SH-SY5Y (cell line): ENCODE data around the gene SMIM45.

Source experiments
- GATA2 ChIP-seq: IDR thresholded peaks from 2 replicates; pipeline ENCODE4 v1.6.1; 2011; ENCODE audit warnings: mild to moderate bottlenecking, low read depth, low read length
- GATA3 ChIP-seq: IDR thresholded peaks from 2 replicates; pipeline ENCODE4 v1.6.1; 2011; ENCODE audit warnings: low read depth, mild to moderate bottlenecking, low read length, moderate library complexity

GRCh38 chr22:42007922-42008321 is 56.0 kb downstream of the SMIM45 start:
- TF ChIP-seq GATA3 (no peak), GATA2 (no peak)
